ENCODE results near the gene TNNI3. TPM values are rescaled to one million over a fixed set of nuclear protein-coding genes. Genes with fewer than 3 reads are reported as not detected.

TNNI3 gene
- total RNA-seq, 1 donor, result not detected

- Histone ChIP-seq H3K27me3 (ENCODE audit: insufficient read depth, low read length) (no peaks in the 10 kb centered on the region), H3K9me3 (ENCODE audit: low read depth, low read length) (peaks cover 3% of the 10 kb centered on the region), H3K27ac (ENCODE audit: low read depth, low read length) (no peak overlapping the region), H3K79me2 (ENCODE audit: insufficient read depth, low read length) (peaks cover 40% of the 10 kb centered on the region), H3K4me1 (ENCODE audit: insufficient read depth, low read length) (no peaks in the 10 kb centered on the region), H2AFZ (ENCODE audit: low read length) (no peak overlapping the region), H3K36me3 (ENCODE audit: insufficient read depth, low read length) (peaks cover 34% of the 10 kb centered on the region), H4K20me1 (ENCODE audit: insufficient read depth, low read length) (peaks cover 25% of the 10 kb centered on the region), H3K4me2 (ENCODE audit: insufficient read depth, low read length) (no peak overlapping the region), H3K4me3 (ENCODE audit: insufficient read depth, low read length) (no peak overlapping the region)
- no peak for TF ChIP-seq CTCF (IDR thresholded peaks at IDR 0.05; ENCODE audit: extremely low read depth, low read depth, low read length)
- DNase-seq (ENCODE audit: insufficient read length, low spot score, missing footprints), result peak; percentile 75
These were observed 54.3 kb downstream of the TNNI3 start for GRCh38 chr19:55103190-55103589.

Small RNA genes lying within 50 kb of the gene (small RNA-seq; reads per million reads assigned to genes)
- gene MIR7975 (not detected), gene RF01210 (not detected)

Other genes starting within 250 kb of the TNNI3 start
- gene NLRP7, start 210.2 kb downstream of the TNNI3 start, total RNA-seq, result not detected in 2 replicates
- gene NLRP2, start 191.4 kb downstream of the TNNI3 start, total RNA-seq, result 0.36 and 3.2 TPM in 2 replicates
- not detected in 2 replicates for gene GP6, start 119.5 kb downstream of the TNNI3 start, total RNA-seq
- 9.7 and 12.7 TPM in 2 replicates for gene RDH13, start 94.6 kb downstream of the TNNI3 start, total RNA-seq
- gene EPS8L1, start 81.9 kb downstream of the TNNI3 start, total RNA-seq, result 0.29 and 1.1 TPM in 2 replicates
- 49.2 and 55.0 TPM in 2 replicates for gene PPP1R12C, start 40.1 kb downstream of the TNNI3 start, total RNA-seq
- 0.29 TPM in 1 of 2 replicates, not detected in the other for gene TNNT1, start 8.5 kb downstream of the TNNI3 start, total RNA-seq
- gene DNAAF3, start 8.9 kb upstream of the TNNI3 start, total RNA-seq, result 0.59 and 0.72 TPM in 2 replicates
- not detected in 2 replicates for gene SYT5, start 22.6 kb upstream of the TNNI3 start, total RNA-seq
- gene PTPRH, start 51.8 kb upstream of the TNNI3 start, total RNA-seq, result 0.88 and 1.1 TPM in 2 replicates
- 1.5 and 2.5 TPM in 2 replicates for gene TMEM86B, start 71.0 kb upstream of the TNNI3 start, total RNA-seq
- 27.1 and 32.6 TPM in 2 replicates for gene PPP6R1, start 101.3 kb upstream of the TNNI3 start, total RNA-seq
- 20.6 and 26.4 TPM in 2 replicates for gene HSPBP1, start 122.4 kb upstream of the TNNI3 start, total RNA-seq
- gene BRSK1, start 126.3 kb upstream of the TNNI3 start, total RNA-seq, result 1.8 and 4.0 TPM in 2 replicates
- under 0.01 and 0.29 TPM in 2 replicates for gene TMEM150B, start 167.6 kb upstream of the TNNI3 start, total RNA-seq
- 9.7 and 10.9 TPM in 2 replicates for gene KMT5C, start 182.1 kb upstream of the TNNI3 start, total RNA-seq
- gene COX6B2, start 197.0 kb upstream of the TNNI3 start, total RNA-seq, result not detected in 2 replicates
- gene GARIN5B, start 205.5 kb upstream of the TNNI3 start, total RNA-seq, result not detected in 2 replicates
- gene IL11, start 212.7 kb upstream of the TNNI3 start, total RNA-seq, result 0.36 and 1.2 TPM in 2 replicates
- not detected in 2 replicates for gene TMEM190, start 219.1 kb upstream of the TNNI3 start, total RNA-seq
- gene TMEM238, start 226.6 kb upstream of the TNNI3 start, total RNA-seq, result 0.29 TPM in 1 of 2 replicates, not detected in the other
- gene RPL28, start 228.2 kb upstream of the TNNI3 start, total RNA-seq, result 223 and 310 TPM in 2 replicates